ENCODE measurements around the gene SMTNL2.
"Not testable (repeated sequence)": the region's sequence is repeated elsewhere in the genome, so short reads cannot be mapped to it uniquely, and the experiment has no call there.

SMTNL2 gene

GRCh38 chr17:4587803-4588202 lies 3.5 kb downstream of the SMTNL2 start:
- peak; percentile 65 for DNase-seq

- DNase-seq: no peak
These were observed 4.1 kb downstream of the SMTNL2 start for GRCh38 chr17:4588391-4588790.

GRCh38 chr17:4588898-4589625 lies 4.7 kb downstream of the SMTNL2 start:
- no peak for DNase-seq

GRCh38 chr17:4590042-4590441 lies 5.7 kb downstream of the SMTNL2 start:
- not testable (repeated sequence) for DNase-seq

- DNase-seq: no peak
These were observed 6.7 kb downstream of the SMTNL2 start for GRCh38 chr17:4590981-4591453.

- DNase-seq: no peak
These were observed 7.2 kb downstream of the SMTNL2 start for GRCh38 chr17:4591529-4591928.

- DNase-seq: no peak
These were observed 8.1 kb downstream of the SMTNL2 start for GRCh38 chr17:4592240-4593005.

- DNase-seq: no peak
These were observed 8.7 kb downstream of the SMTNL2 start for GRCh38 chr17:4593021-4593421.

- no peak for DNase-seq
These were observed 10.1 kb downstream of the SMTNL2 start for GRCh38 chr17:4594406-4594805.

GRCh38 chr17:4594931-4595684 lies 10.8 kb downstream of the SMTNL2 start:
- peak; percentile 86 for DNase-seq

GRCh38 chr17:4595685-4596342 lies 11.5 kb downstream of the SMTNL2 start:
- DNase-seq: not testable (repeated sequence)

GRCh38 chr17:4596636-4597380 lies 12.5 kb downstream of the SMTNL2 start:
- DNase-seq: no peak

- DNase-seq: no peak
These were observed 13.6 kb downstream of the SMTNL2 start for GRCh38 chr17:4597975-4598374.

GRCh38 chr17:4598776-4599504 lies 14.6 kb downstream of the SMTNL2 start:
- no peak for DNase-seq

- DNase-seq: no peak
These were observed 15.4 kb downstream of the SMTNL2 start for GRCh38 chr17:4599505-4600281.

- no peak for DNase-seq
These were observed 16.2 kb downstream of the SMTNL2 start for GRCh38 chr17:4600563-4600962.

- DNase-seq: no peak
These were observed 17.0 kb downstream of the SMTNL2 start for GRCh38 chr17:4601326-4601725.

- no peak for DNase-seq
These were observed 17.7 kb downstream of the SMTNL2 start for GRCh38 chr17:4602041-4602440.

GRCh38 chr17:4604111-4604644 lies 19.8 kb downstream of the SMTNL2 start:
- DNase-seq: no peak

GRCh38 chr17:4604736-4605135 lies 20.4 kb downstream of the SMTNL2 start:
- not testable (repeated sequence) for DNase-seq
